ENCODE measurements around the gene EZH2.

The EZH2 gene

GRCh38 chr7:148834605-148835004, 49.5 kb downstream of the EZH2 start:
- H4K12ac ChIP-seq (ENCODE audit: low read depth, low read length): no peak overlapping the region
- DNase-seq: no peak
- H2BK5ac ChIP-seq (ENCODE audit: low read depth, low read length, poor library complexity): no peak overlapping the region
- no peak overlapping the region for H3K27ac ChIP-seq (ENCODE audit: low read depth, low read length)
- H3K4me2 ChIP-seq (ENCODE audit: low read length): no peak overlapping the region
- H2BK120ac ChIP-seq (ENCODE audit: insufficient read depth, low read length, poor library complexity): no peak overlapping the region
- H3K4me1 ChIP-seq (ENCODE audit: control insufficient read depth in 1 of 2, insufficient read depth in 2 of 2, low read length in 2 of 2): no peaks in the 10 kb centered on the region
- WGBS (ENCODE audit: extremely low coverage, insufficient coverage, insufficient read length): no CpG with 5 or more reads among the region's 2 CpGs
- no peak overlapping the region for H3K18ac ChIP-seq (ENCODE audit: low read length)
- no peak overlapping the region for H4K91ac ChIP-seq (ENCODE audit: low read depth, low read length)
- no peaks in the 10 kb centered on the region for H3K79me2 ChIP-seq (ENCODE audit: control insufficient read depth, insufficient read depth, low read length, poor library complexity)
- no peak overlapping the region for H3K9ac ChIP-seq (ENCODE audit: low read length)
- H2BK12ac ChIP-seq (ENCODE audit: low read length): no peak overlapping the region
- peaks cover 3 to 7% of the 10 kb centered on the region in 2 experiments for H3K36me3 ChIP-seq (ENCODE audit: control insufficient read depth in 1 of 2, insufficient read depth in 2 of 2, low read length in 2 of 2)
- H4K8ac ChIP-seq (ENCODE audit: low read depth, low read length): no peak overlapping the region
- no peak overlapping the region for H3K4me3 ChIP-seq (ENCODE audit: low read depth, low read length)
- H3K23ac ChIP-seq (ENCODE audit: low read length): no peak overlapping the region
- H3K27me3 ChIP-seq (ENCODE audit: insufficient read depth, low read length): no peaks in the 10 kb centered on the region
- H2AFZ ChIP-seq (ENCODE audit: insufficient read depth, low read length, poor library complexity): no peak overlapping the region
- H3K79me1 ChIP-seq (ENCODE audit: low read length): no peaks in the 10 kb centered on the region
- no peak overlapping the region for H2AK5ac ChIP-seq (ENCODE audit: low read length)
- no peaks in the 10 kb centered on the region for H3K9me3 ChIP-seq (ENCODE audit: insufficient read depth, low read depth, low read length)
- H3K4ac ChIP-seq (ENCODE audit: low read depth, low read length): no peak overlapping the region
- H3K14ac ChIP-seq (ENCODE audit: low read length): no peak overlapping the region

DNA sequence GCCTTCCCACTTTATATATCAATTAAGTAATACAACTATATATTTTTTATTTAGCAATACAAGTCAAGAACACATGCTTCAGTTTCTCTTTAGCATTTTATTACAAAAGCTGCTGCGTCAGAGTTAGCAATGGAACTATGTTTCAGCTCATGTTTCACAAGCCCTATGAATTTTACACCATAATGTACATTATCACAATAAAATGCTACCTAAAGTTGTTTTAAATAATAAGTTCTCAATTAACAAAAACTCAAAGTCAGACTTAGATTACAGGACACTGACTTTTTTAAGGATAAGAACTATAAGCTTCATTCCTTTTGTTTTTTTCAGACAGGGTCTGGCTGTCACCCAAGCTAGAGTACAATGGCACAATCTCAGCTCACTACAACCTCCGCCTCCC, 52.3 kb downstream of the EZH2 start:
- Histone ChIP-seq H3K4ac (ENCODE audit: low read depth, low read length) (no peak overlapping the region), H2BK120ac (ENCODE audit: insufficient read depth, low read length, poor library complexity) (no peak overlapping the region), H3K4me3 (ENCODE audit: low read depth, low read length) (no peak overlapping the region), H2BK5ac (ENCODE audit: low read depth, low read length, poor library complexity) (no peak overlapping the region), H3K36me3 (ENCODE audit: control insufficient read depth in 1 of 2, insufficient read depth in 2 of 2, low read length in 2 of 2) (peaks cover 3 to 6% of the 10 kb centered on the region in 2 experiments), H4K91ac (ENCODE audit: low read depth, low read length) (no peak overlapping the region), H4K8ac (ENCODE audit: low read depth, low read length) (no peak overlapping the region), H3K9me3 (ENCODE audit: insufficient read depth, low read depth, low read length) (no peaks in the 10 kb centered on the region), H3K4me2 (ENCODE audit: low read length) (no peak overlapping the region), H4K12ac (ENCODE audit: low read depth, low read length) (no peak overlapping the region), H3K18ac (ENCODE audit: low read length) (no peak overlapping the region), H3K14ac (ENCODE audit: low read length) (no peak overlapping the region), H3K27ac (ENCODE audit: low read depth, low read length) (no peak overlapping the region), H2BK12ac (ENCODE audit: low read length) (no peak overlapping the region), H2AK5ac (ENCODE audit: low read length) (no peak overlapping the region), H3K4me1 (ENCODE audit: control insufficient read depth in 1 of 2, insufficient read depth in 2 of 2, low read length in 2 of 2) (no peaks in the 10 kb centered on the region), H2AFZ (ENCODE audit: insufficient read depth, low read length, poor library complexity) (no peak overlapping the region), H3K79me2 (ENCODE audit: control insufficient read depth, insufficient read depth, low read length, poor library complexity) (no peaks in the 10 kb centered on the region), H3K23ac (ENCODE audit: low read length) (no peak overlapping the region), H3K27me3 (ENCODE audit: insufficient read depth, low read length) (no peaks in the 10 kb centered on the region), H3K9ac (ENCODE audit: low read length) (no peak overlapping the region), H3K79me1 (ENCODE audit: low read length) (no peaks in the 10 kb centered on the region)
- whole genome bisulfite sequencing (ENCODE audit: extremely low coverage, insufficient coverage, insufficient read length): no CpG with 5 or more reads among the region's 2 CpGs
- DNase-seq: no peak

GRCh38 chr7:148830897-148831692, 53.0 kb downstream of the EZH2 start:
- Histone ChIP-seq H3K27me3 (ENCODE audit: insufficient read depth, low read length) (no peaks in the 10 kb centered on the region), H4K8ac (ENCODE audit: low read depth, low read length) (no peak overlapping the region), H3K36me3 (ENCODE audit: control insufficient read depth in 1 of 2, insufficient read depth in 2 of 2, low read length in 2 of 2) (peaks cover 3 to 5% of the 10 kb centered on the region in 2 experiments), H2BK120ac (ENCODE audit: insufficient read depth, low read length, poor library complexity) (no peak overlapping the region), H3K9me3 (ENCODE audit: insufficient read depth, low read depth, low read length) (no peaks in the 10 kb centered on the region), H3K14ac (ENCODE audit: low read length) (no peak overlapping the region), H3K79me1 (ENCODE audit: low read length) (no peaks in the 10 kb centered on the region), H3K4me2 (ENCODE audit: low read length) (no peak overlapping the region), H3K79me2 (ENCODE audit: control insufficient read depth, insufficient read depth, low read length, poor library complexity) (no peaks in the 10 kb centered on the region), H3K9ac (ENCODE audit: low read length) (no peak overlapping the region), H2AFZ (ENCODE audit: insufficient read depth, low read length, poor library complexity) (no peak overlapping the region), H2BK12ac (ENCODE audit: low read length) (no peak overlapping the region), H4K91ac (ENCODE audit: low read depth, low read length) (no peak overlapping the region), H3K4me3 (ENCODE audit: low read depth, low read length) (no peak overlapping the region), H3K27ac (ENCODE audit: low read depth, low read length) (no peak overlapping the region), H4K12ac (ENCODE audit: low read depth, low read length) (no peak overlapping the region), H3K4ac (ENCODE audit: low read depth, low read length) (no peak overlapping the region), H3K4me1 (ENCODE audit: control insufficient read depth in 1 of 2, insufficient read depth in 2 of 2, low read length in 2 of 2) (no peaks in the 10 kb centered on the region), H3K18ac (ENCODE audit: low read length) (no peak overlapping the region), H2AK5ac (ENCODE audit: low read length) (no peak overlapping the region), H3K23ac (ENCODE audit: low read length) (no peak overlapping the region), H2BK5ac (ENCODE audit: low read depth, low read length, poor library complexity) (no peak overlapping the region)
- no peak for DNase-seq
- no CpG with 5 or more reads among the region's 5 CpGs for WGBS (ENCODE audit: extremely low coverage, insufficient coverage, insufficient read length)

GRCh38 chr7:148828965-148829364, 55.1 kb downstream of the EZH2 start:
- Histone ChIP-seq H3K36me3 (ENCODE audit: control insufficient read depth in 1 of 2, insufficient read depth in 2 of 2, low read length in 2 of 2) (peaks cover 0 to 7% of the 10 kb centered on the region in 2 experiments), H3K23ac (ENCODE audit: low read length) (no peak overlapping the region), H2AFZ (ENCODE audit: insufficient read depth, low read length, poor library complexity) (no peak overlapping the region), H3K27me3 (ENCODE audit: insufficient read depth, low read length) (no peaks in the 10 kb centered on the region), H3K9ac (ENCODE audit: low read length) (no peak overlapping the region), H3K79me1 (ENCODE audit: low read length) (no peaks in the 10 kb centered on the region), H4K8ac (ENCODE audit: low read depth, low read length) (no peak overlapping the region), H2BK12ac (ENCODE audit: low read length) (no peak overlapping the region), H4K12ac (ENCODE audit: low read depth, low read length) (no peak overlapping the region), H3K4ac (ENCODE audit: low read depth, low read length) (no peak overlapping the region), H3K79me2 (ENCODE audit: control insufficient read depth, insufficient read depth, low read length, poor library complexity) (no peaks in the 10 kb centered on the region), H3K9me3 (ENCODE audit: insufficient read depth, low read depth, low read length) (no peaks in the 10 kb centered on the region), H3K4me1 (ENCODE audit: control insufficient read depth in 1 of 2, insufficient read depth in 2 of 2, low read length in 2 of 2) (no peaks in the 10 kb centered on the region), H3K4me3 (ENCODE audit: low read depth, low read length) (no peak overlapping the region), H2BK5ac (ENCODE audit: low read depth, low read length, poor library complexity) (no peak overlapping the region), H2BK120ac (ENCODE audit: insufficient read depth, low read length, poor library complexity) (no peak overlapping the region), H4K91ac (ENCODE audit: low read depth, low read length) (no peak overlapping the region), H3K18ac (ENCODE audit: low read length) (no peak overlapping the region), H3K4me2 (ENCODE audit: low read length) (no peak overlapping the region), H2AK5ac (ENCODE audit: low read length) (no peak overlapping the region), H3K14ac (ENCODE audit: low read length) (no peak overlapping the region), H3K27ac (ENCODE audit: low read depth, low read length) (no peak overlapping the region)
- no peak for DNase-seq
- WGBS (ENCODE audit: extremely low coverage, insufficient coverage, insufficient read length): no CpG with 5 or more reads among the region's 1 CpG
